Muscle layer of colon (tissue), 2 donors: ENCODE data around the gene CHRDL2.
A peak's percentile ranks its signal among the peaks of the same experiment; 100 is the strongest.

ENCODE experiments used
- H3K27ac ChIP-seq: one replicate; pipeline ENCODE4 v1.7.0; 2013; ENCODE audit warnings: low read depth, mild to moderate bottlenecking, low read length, moderate library complexity
- H3K27me3 ChIP-seq, 2 donors: one replicate each; pipeline ENCODE4 v1.7.0; 2013; ENCODE audit warnings: low read length in 2 of 2, mild to moderate bottlenecking in 2 of 2; ENCODE audit not compliant: insufficient read depth in 2 of 2, control insufficient read depth in 1 of 2
- H3K36me3 ChIP-seq: one replicate; pipeline ENCODE4 v1.7.0; 2013; ENCODE audit warnings: mild to moderate bottlenecking, low read length; ENCODE audit not compliant: insufficient read depth
- H3K4me1 ChIP-seq: one replicate; pipeline ENCODE4 v1.7.0; 2013; ENCODE audit warnings: mild to moderate bottlenecking, low read length; ENCODE audit not compliant: insufficient read depth
- H3K4me3 ChIP-seq, 2 donors: one replicate each; pipeline ENCODE4 v1.7.0; 2013; ENCODE audit warnings: low read length in 2 of 2, low read depth in 1 of 2, mild to moderate bottlenecking in 1 of 2, moderate library complexity in 1 of 2
- H3K9ac ChIP-seq: one replicate; pipeline ENCODE4 v1.7.0; 2013; ENCODE audit warnings: low read length
- H3K9me3 ChIP-seq: one replicate; pipeline ENCODE4 v1.7.0; 2013; ENCODE audit warnings: mild to moderate bottlenecking, low read length
- donor health status: abdominal sarcoma.
- donor health status: Adenocarcinoma of cecum.

CHRDL2 gene

DNA sequence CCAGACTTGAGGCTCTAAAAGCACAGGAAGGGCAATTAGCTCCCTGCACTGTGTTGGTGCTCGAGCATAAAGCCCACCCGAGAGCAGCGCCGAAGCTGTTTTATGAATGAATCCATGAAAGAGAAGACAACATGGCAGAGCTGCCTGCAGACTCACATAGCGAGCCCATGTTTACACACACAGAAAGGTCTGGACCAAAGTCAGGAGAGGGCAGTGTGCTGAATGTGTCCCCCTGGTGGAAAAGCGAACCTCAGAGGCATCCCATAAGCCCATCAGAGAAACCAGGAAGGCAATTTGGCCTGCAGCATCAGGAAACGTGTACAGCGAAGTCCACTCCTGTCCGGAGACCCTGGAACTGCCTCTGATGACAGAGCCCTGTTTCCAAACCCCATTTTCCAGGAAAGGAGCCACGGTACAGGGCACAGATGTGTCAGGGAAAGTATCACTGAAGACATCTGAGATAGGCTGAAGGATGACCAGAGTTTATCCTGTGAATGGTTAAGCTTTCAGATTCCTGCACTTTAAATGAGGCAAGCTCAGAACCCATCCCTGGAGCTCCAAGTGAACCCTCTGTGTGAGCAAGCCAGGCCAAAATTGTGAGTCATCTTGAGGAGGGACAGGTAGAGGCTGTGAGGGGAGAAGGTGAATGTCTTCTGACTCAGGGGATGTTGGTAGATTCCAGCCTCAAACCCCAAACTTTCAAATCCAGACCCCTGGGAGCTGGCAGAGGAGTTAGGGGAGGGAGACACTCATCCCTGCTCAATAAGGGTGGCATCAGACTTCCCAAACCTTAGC lies 36.9 kb downstream of the CHRDL2 start:
- no peak overlapping the region for H3K9ac ChIP-seq
- peaks cover 27% of the 10 kb centered on the region for H3K4me1 ChIP-seq
- H3K27me3 ChIP-seq, result no peaks in the 10 kb centered on the region
- no peak overlapping the region for H3K4me3 ChIP-seq
- no peaks in the 10 kb centered on the region for H3K9me3 ChIP-seq
- peak overlapping the region; percentile 22 for H3K27ac ChIP-seq
- H3K36me3 ChIP-seq, result no peaks in the 10 kb centered on the region

- Histone ChIP-seq H3K9ac (no peak overlapping the region), H3K27ac (no peak overlapping the region), H3K27me3 (no peaks in the 10 kb centered on the region), H3K4me1 (peaks cover 27% of the 10 kb centered on the region), H3K9me3 (no peaks in the 10 kb centered on the region), H3K36me3 (no peaks in the 10 kb centered on the region), H3K4me3 (no peak overlapping the region)
Observed at GRCh38 chr11:74693531-74693930, 37.7 kb downstream of the CHRDL2 start.

DNA sequence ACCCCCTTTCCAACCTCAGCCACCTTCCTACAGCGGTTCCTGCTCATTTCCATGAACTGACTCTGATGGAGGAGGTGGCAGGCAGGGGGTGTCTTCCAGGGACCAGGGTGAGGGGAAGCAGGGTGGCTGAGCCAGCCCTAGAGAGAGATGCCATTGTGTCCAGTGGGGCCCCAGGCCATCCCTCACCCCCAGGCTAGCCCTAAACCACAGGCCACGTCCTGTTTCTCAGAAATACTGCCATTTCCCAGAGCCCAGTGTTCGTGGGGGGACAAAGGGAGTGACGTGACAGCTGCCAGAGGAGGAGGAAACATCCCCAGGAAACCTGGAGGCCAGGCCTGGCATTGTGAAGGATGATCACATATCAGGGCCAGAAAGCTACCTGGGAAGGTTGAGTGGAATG lies 39.5 kb downstream of the CHRDL2 start:
- H3K27ac ChIP-seq, result no peak overlapping the region
- no peak overlapping the region for H3K4me3 ChIP-seq
- H3K27me3 ChIP-seq, result no peaks in the 10 kb centered on the region
- no peaks in the 10 kb centered on the region for H3K9me3 ChIP-seq
- peaks cover 19% of the 10 kb centered on the region for H3K4me1 ChIP-seq
- H3K36me3 ChIP-seq, result no peaks in the 10 kb centered on the region
- H3K9ac ChIP-seq, result no peak overlapping the region

DNA sequence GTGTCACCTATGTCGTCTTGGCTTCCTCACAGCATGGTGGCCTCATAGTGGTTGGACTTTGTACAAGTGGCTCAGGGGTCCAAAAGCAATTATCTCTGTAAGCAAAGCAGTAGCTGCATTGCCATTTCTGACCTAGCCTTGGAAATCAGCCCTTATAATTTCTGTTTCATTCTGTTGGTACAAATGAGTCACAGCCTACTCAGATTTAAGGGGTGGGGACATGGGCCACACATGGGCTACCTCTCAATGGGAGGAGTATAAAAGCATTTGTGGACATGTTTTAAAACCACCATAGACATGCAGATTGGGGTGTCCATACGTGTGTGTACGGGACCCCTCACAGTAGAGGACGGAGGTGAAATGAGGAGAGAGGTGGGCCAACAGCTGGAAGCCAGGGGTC lies 41.6 kb downstream of the CHRDL2 start:
- peaks cover 8% of the 10 kb centered on the region for H3K4me1 ChIP-seq
- H3K27ac ChIP-seq, result no peak overlapping the region
- H3K27me3 ChIP-seq, result no peaks in the 10 kb centered on the region
- H3K36me3 ChIP-seq, result no peaks in the 10 kb centered on the region
- no peak overlapping the region for H3K9ac ChIP-seq
- H3K9me3 ChIP-seq, result no peaks in the 10 kb centered on the region
- H3K4me3 ChIP-seq, result no peak overlapping the region

DNA sequence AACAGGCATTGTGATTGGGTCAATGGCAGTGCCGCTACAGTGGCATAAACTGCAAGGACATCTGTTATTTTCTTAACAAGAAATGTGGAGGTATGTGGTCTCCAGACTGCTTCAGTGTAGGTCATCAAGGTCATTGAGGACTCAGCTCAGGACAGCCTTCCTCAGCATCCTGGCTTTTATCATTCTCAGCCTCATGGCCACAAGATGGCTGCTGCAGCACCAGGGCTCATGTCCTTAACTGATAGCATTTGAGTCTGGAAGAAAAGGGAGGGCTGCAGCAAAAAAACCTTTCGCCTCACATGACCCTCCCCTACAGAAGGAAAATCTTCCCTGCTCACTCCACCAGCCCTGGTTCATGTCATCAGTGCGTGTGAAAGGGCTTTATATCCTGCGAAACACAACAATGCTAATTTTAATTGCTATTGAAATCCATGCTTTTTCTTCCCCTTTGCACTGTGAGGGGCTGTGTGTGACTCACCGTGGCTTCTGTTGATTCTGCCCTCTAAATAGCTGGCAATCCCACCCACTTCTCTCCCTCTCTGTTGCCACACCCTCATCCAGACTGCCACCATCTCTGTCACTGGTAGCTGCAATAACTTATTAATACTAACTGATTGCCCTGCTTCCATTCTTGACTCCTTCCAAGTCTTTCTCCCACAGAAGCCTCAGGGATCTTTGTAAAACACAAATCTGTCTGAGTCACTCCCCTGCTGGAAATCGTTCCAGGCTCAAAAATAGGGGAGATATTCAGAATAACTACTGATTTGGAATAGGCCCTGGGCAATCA lies 43.8 kb downstream of the CHRDL2 start:
- H3K9me3 ChIP-seq, result no peaks in the 10 kb centered on the region
- H3K4me1 ChIP-seq, result peaks cover 18% of the 10 kb centered on the region
- no peaks in the 10 kb centered on the region for H3K36me3 ChIP-seq
- H3K27me3 ChIP-seq, result no peaks in the 10 kb centered on the region
- no peak overlapping the region for H3K4me3 ChIP-seq
- H3K9ac ChIP-seq, result no peak overlapping the region
- H3K27ac ChIP-seq, result no peak overlapping the region

DNA sequence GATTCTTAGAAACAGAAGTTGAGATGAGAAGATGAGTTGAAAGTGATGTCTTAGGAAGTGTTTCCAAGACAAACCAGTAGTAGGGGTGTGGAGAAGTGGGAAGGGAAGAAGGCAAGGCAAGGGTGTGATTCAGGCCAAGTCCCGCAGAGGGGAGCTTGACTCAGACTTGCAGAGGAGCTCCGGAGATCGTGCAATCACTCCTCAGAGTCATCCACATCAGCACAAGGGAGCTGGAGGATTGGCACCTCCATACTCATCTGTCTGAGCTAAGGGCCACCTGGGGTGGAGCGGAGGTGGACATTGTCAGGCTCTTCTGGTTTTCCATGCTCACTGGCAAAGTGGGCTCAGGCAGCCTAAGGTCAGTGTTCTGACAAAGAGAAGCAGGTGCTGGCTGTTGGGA lies 44.4 kb downstream of the CHRDL2 start:
- Histone ChIP-seq H3K27ac (no peak overlapping the region), H3K4me3 (no peak overlapping the region), H3K9ac (no peak overlapping the region), H3K4me1 (peaks cover 25% of the 10 kb centered on the region), H3K27me3 (no peaks in the 10 kb centered on the region), H3K9me3 (no peaks in the 10 kb centered on the region), H3K36me3 (no peaks in the 10 kb centered on the region)

- Histone ChIP-seq H3K27me3 (no peaks in the 10 kb centered on the region), H3K27ac (no peak overlapping the region), H3K9me3 (no peaks in the 10 kb centered on the region), H3K9ac (no peak overlapping the region), H3K36me3 (no peaks in the 10 kb centered on the region), H3K4me3 (no peak overlapping the region), H3K4me1 (peaks cover 34% of the 10 kb centered on the region)
Observed at GRCh38 chr11:74685905-74686304, 45.3 kb downstream of the CHRDL2 start.

GRCh38 chr11:74685338-74685737 lies 45.9 kb downstream of the CHRDL2 start:
- Histone ChIP-seq H3K9ac (no peak overlapping the region), H3K27ac (no peak overlapping the region), H3K36me3 (no peaks in the 10 kb centered on the region), H3K9me3 (no peaks in the 10 kb centered on the region), H3K27me3 (no peaks in the 10 kb centered on the region), H3K4me1 (peaks cover 37% of the 10 kb centered on the region), H3K4me3 (no peak overlapping the region)

GRCh38 chr11:74684661-74685060 lies 46.6 kb downstream of the CHRDL2 start:
- no peak overlapping the region for H3K9ac ChIP-seq
- peaks cover 37% of the 10 kb centered on the region for H3K4me1 ChIP-seq
- no peaks in the 10 kb centered on the region for H3K36me3 ChIP-seq
- H3K27ac ChIP-seq, result no peak overlapping the region
- no peaks in the 10 kb centered on the region for H3K9me3 ChIP-seq
- H3K4me3 ChIP-seq, result no peak overlapping the region
- no peaks in the 10 kb centered on the region for H3K27me3 ChIP-seq

DNA sequence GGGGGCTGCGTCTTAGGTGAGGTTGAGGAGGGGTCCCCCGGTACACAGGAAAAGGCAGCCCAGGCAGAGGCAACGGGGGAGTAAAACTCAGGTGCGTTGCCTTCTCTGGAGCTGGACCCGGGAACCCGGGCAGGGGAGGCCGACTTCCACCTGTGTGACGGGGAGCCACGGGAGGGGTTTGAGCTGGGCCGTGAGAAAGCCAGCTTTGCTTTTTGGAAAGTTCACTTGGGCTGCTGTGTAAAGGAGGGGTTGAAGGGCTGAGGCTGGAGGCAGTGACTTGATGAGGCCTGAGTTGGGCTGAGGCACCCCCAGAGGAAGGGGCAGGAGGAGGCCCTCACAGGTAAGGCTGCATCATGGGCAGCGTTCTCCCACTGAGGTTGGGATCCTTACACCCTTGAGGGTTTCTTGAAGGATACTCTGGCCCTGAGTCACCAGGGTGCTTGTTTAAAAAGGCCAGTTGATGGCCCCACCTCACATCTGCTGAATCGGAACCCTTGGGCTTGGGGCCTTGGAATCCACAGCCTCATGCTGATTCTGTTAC lies 47.2 kb downstream of the CHRDL2 start:
- Histone ChIP-seq H3K9me3 (no peaks in the 10 kb centered on the region), H3K4me3 (peak overlapping the region; percentile 41 to 63), H3K4me1 (peaks cover 37% of the 10 kb centered on the region), H3K27ac (peak overlapping the region; percentile 66), H3K36me3 (no peaks in the 10 kb centered on the region), H3K27me3 (no peaks in the 10 kb centered on the region), H3K9ac (peak overlapping the region; percentile 4)

GRCh38 chr11:74683279-74683871 lies 47.9 kb downstream of the CHRDL2 start:
- no peaks in the 10 kb centered on the region for H3K36me3 ChIP-seq
- H3K27me3 ChIP-seq, result no peaks in the 10 kb centered on the region
- peak overlapping the region; percentile 4 for H3K9ac ChIP-seq
- H3K9me3 ChIP-seq, result no peaks in the 10 kb centered on the region
- peak overlapping the region; percentile 41 to 63 for H3K4me3 ChIP-seq
- H3K4me1 ChIP-seq, result peaks cover 37% of the 10 kb centered on the region
- peak overlapping the region; percentile 71 for H3K27ac ChIP-seq
